Gastrocnemius medialis (tissue), 4 donors: ENCODE measurements around the gene DTD1. TPM values are rescaled to one million over a fixed set of nuclear protein-coding genes. Genes with fewer than 3 reads are reported as not detected.

Source experiments
- ATAC-seq, 2 donors: fragments of 150-250 bp; one replicate each; pipeline ENCODE4 v1.9.1; 2016
- DNase-seq, 2 donors: peaks; one replicate each; pipeline ENCODE4 v3.0.0-alpha.2; 2019
- H3K27ac ChIP-seq, 4 donors: fragments of 200-600 bp; sonication (generic); 1 replicate in 1 of 4; 2 replicates in 3 of 4; pipeline ENCODE4 v1.5.1; 2016 to 2018; ENCODE audit warnings: mild to moderate bottlenecking in 2 of 4, moderate library complexity in 1 of 4
- H3K27me3 ChIP-seq, 3 donors: fragments of 200-600 bp; sonication (generic) in 2 of 3; 1 replicate in 1 of 3; 2 replicates in 2 of 3; pipeline versions ENCODE4 v1.5.1 to v1.6.0; 2016 to 2019; ENCODE audit warnings: mild to moderate bottlenecking in 1 of 3, moderate library complexity in 1 of 3
- H3K36me3 ChIP-seq, 2 donors: fragments of 200-600 bp; sonication (generic) in 1 of 2; one replicate each; pipeline ENCODE4 v1.5.1; 2017 to 2018
- H3K4me1 ChIP-seq, 2 donors: fragments of 200-600 bp; sonication (generic) in 1 of 2; one replicate each; pipeline ENCODE4 v1.5.1; 2016 to 2017; ENCODE audit warnings: mild to moderate bottlenecking in 2 of 2
- H3K4me3 ChIP-seq, 4 donors: fragments of 200-600 bp; sonication (generic) in 3 of 4; 1 replicate in 1 of 4; 2 replicates in 3 of 4; pipeline ENCODE4 v1.5.1; 2016 to 2019; ENCODE audit warnings: mild to moderate bottlenecking in 2 of 4
- H3K9me3 ChIP-seq, 3 donors: fragments of 200-600 bp; sonication (generic) in 2 of 3; 1 replicate in 1 of 3; 2 replicates in 2 of 3; pipeline ENCODE4 v1.5.1; 2016 to 2019
- POLR2A ChIP-seq, 2 donors: fragments of 450-650 bp; IDR thresholded peaks; one replicate each; pipeline ENCODE4 v1.6.1; 2017; ENCODE audit warnings: antibody characterized with exemption in 2 of 2, mild to moderate bottlenecking in 2 of 2, moderate library complexity in 2 of 2
- in situ Hi-C, 4 donors: fragments of 200-750 bp; cut with MboI; loops; one replicate each; pipeline versions ENCODE4 v1.15.0 to v1.8.0; 2017; ENCODE audit warnings: low sequenced_read_pairs in 4 of 4
- intact Hi-C: fragments of 100-400 bp; cut with DNase I; formaldehyde crosslinking; loops from one replicate; pipeline ENCODE4 v1.15.1; 2023; ENCODE audit warnings: low total_unique reads
- total RNA-seq, 4 donors: library from RNA; depleted of rRNA; stranded (reverse); fragments of >200 nt; gene quantifications; one replicate each; pipeline versions ENCODE4 v1.1.0 to v1.2.3, GENCODE V29; 2016
- TF ChIP-seq, protein P1 (sequence below), 5 experiments: fragments of 450-650 bp in 3 of 5; fragments of 200-600 bp in 2 of 5; sonication (generic) in 2 of 5; IDR thresholded peaks in 4 of 5; conservative IDR thresholded peaks in 1 of 5; 1 replicate in 4 of 5; 2 replicates in 1 of 5; pipeline ENCODE4 v1.5.1; 2016 to 2019; ENCODE audit warnings: antibody characterized with exemption in 5 of 5, mild to moderate bottlenecking in 3 of 5, moderate library complexity in 3 of 5

The DTD1 gene
- total RNA-seq, 4 donors from 2014 or later, result 18.0 to 33.0 (median 26.5) TPM

DNA sequence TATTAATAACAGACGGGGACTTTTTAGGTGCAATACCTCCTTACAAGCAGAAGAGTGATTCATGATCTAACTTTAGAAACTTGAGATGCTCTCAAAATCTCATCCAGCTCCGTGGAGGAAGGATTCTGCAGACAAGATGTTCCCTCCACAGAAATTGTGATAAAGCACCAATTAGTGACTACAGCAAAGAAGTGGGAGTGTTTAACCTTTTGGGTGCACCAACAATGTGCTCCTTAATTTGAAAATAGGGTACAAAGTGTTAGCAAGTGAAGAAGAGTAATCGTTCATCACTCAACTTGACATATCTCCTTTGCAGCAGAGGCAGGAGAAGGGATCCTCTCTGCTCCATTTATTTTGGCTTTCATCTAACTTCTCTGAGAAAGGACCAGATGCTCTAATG, 202.9 kb downstream of the DTD1 start:
- H3K36me3 ChIP-seq, result no peaks in the 10 kb centered on the region
- H3K27ac ChIP-seq, result no peak overlapping the region
- no peaks in the 10 kb centered on the region for H3K9me3 ChIP-seq
- in situ Hi-C loops (loop anchor here in 3 of 4 donors (25.0 kb wide), 2 partner anchors 203 to 503 kb away; partner anchors contain the start of genes ZNF133 (in 3 of the 3) and DTD1 (in 1 of the 3)), intact Hi-C loops (loop anchor here (5.0 to 10.0 kb wide), 3 partner anchors 158 to 286 kb away; partner anchors contain the start of genes SEC23B and SMIM26)
- TF ChIP-seq POLR2A (IDR thresholded peaks at IDR 0.05), result no peak
- TF ChIP-seq, protein P1, sequence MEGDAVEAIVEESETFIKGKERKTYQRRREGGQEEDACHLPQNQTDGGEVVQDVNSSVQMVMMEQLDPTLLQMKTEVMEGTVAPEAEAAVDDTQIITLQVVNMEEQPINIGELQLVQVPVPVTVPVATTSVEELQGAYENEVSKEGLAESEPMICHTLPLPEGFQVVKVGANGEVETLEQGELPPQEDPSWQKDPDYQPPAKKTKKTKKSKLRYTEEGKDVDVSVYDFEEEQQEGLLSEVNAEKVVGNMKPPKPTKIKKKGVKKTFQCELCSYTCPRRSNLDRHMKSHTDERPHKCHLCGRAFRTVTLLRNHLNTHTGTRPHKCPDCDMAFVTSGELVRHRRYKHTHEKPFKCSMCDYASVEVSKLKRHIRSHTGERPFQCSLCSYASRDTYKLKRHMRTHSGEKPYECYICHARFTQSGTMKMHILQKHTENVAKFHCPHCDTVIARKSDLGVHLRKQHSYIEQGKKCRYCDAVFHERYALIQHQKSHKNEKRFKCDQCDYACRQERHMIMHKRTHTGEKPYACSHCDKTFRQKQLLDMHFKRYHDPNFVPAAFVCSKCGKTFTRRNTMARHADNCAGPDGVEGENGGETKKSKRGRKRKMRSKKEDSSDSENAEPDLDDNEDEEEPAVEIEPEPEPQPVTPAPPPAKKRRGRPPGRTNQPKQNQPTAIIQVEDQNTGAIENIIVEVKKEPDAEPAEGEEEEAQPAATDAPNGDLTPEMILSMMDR (IDR thresholded peaks at IDR 0.05 in 4 of 5, conservative IDR thresholded peaks at IDR 0.05 in 1 of 5), result no peak
- peaks cover 15 to 18% of the 10 kb centered on the region in 2 donors for H3K4me1 ChIP-seq
- H3K27me3 ChIP-seq, result no peaks in the 10 kb centered on the region
- H3K4me3 ChIP-seq, result no peak overlapping the region
- ATAC-seq (no peak), DNase-seq (no peak)

DNA sequence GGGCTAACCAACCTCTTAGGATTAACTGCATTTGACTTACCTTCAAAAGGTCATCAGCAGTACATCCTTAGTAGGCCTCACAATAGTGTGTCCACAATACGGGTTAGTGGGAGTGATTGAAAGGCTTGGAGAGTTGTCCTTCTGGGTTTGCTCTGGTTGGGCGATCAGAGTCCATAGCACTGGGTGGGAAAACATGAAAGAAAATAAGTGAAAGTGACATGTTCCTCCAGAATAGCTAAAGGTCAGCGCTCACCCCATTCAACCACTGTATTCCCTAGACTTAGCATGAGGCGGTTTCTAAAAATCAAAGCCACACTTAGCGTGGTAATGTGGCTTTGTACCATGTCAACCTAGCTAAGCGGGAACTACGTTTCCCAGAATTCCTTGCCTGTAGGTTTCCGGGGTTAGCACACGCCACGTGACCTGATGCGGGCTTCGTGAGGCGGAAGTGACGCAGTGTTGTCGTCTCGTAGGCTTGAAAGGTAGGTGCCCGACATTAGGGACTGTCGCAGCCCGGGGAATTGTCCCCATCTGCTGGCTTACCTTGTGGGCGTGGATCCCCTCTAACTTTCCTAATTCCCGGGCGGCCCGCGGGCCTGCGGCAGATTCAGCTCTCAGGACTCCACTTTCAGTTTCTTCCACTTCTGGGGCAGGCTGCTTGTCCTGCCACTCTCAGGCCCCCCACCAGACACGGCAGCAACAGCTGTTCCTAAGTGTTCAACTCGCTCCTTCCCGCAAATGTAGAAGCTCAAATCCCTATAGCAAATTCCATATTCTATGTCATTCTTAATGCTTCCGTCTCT, 206.0 kb downstream of the DTD1 start:
- Histone ChIP-seq H3K4me3 (peak overlapping the region; percentile 82 to 87 (median 85)), H3K36me3 (no peaks in the 10 kb centered on the region), H3K27me3 (no peaks in the 10 kb centered on the region), H3K27ac (peak overlapping the region; percentile 91 to 96 (median 92)), H3K4me1 (peaks cover 17 to 18% of the 10 kb centered on the region in 2 donors), H3K9me3 (no peaks in the 10 kb centered on the region)
- DNase-seq (peak; percentile 82 to 88), ATAC-seq (peak; percentile 99 to 100)
- in situ Hi-C loops (loop anchor here in 3 of 4 donors (25.0 kb wide), 2 partner anchors 207 to 507 kb away; partner anchors contain the start of genes ZNF133 (in 3 of the 3) and DTD1 (in 1 of the 3)), intact Hi-C loops (loop anchor here (5.0 to 10.0 kb wide), 3 partner anchors 162 to 289 kb away; partner anchors contain the start of genes SEC23B and SMIM26)
- TF ChIP-seq POLR2A (IDR thresholded peaks at IDR 0.05), result peak; percentile 58 to 66
- TF ChIP-seq, protein P1 (IDR thresholded peaks at IDR 0.05 in 4 of 5, conservative IDR thresholded peaks at IDR 0.05 in 1 of 5), result peak in 1 of 5 experiments; percentile 17

DNA sequence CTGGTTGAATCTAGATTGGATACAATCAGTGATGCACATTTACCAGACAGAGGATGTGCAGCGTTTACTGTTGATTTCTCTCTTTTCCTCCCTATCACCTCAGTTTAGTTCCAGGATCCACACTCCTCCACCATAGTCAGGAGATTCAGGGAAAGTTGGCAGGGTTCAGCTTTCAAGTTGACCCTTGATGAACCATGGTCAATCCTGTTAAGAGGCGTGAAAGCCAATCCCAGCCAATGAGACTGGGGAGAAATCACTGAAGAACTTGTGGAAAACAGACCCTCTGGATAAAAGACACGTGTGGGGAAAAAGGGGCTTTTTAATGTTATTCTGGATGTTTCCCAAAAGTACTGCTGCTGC, 206.6 kb downstream of the DTD1 start:
- H3K4me1 ChIP-seq, result peaks cover 17 to 18% of the 10 kb centered on the region in 2 donors
- H3K27ac ChIP-seq, result peak overlapping the region; percentile 91 to 96 (median 92)
- intact Hi-C loops, result loop anchor here (5.0 to 10.0 kb wide), 3 partner anchors 162 to 290 kb away; partner anchors contain the start of genes SEC23B and SMIM26
- H3K36me3 ChIP-seq, result no peaks in the 10 kb centered on the region
- DNase-seq, result no peak
- H3K4me3 ChIP-seq, result peak overlapping the region; percentile 82 to 87 (median 85)
- H3K27me3 ChIP-seq, result no peaks in the 10 kb centered on the region
- H3K9me3 ChIP-seq, result no peaks in the 10 kb centered on the region
- TF ChIP-seq, protein P1 (IDR thresholded peaks at IDR 0.05 in 4 of 5, conservative IDR thresholded peaks at IDR 0.05 in 1 of 5), result no peak
- TF ChIP-seq POLR2A (IDR thresholded peaks at IDR 0.05), result no peak
- in situ Hi-C loops, result loop anchor here in 3 of 4 donors (25.0 kb wide), 2 partner anchors 207 to 507 kb away; partner anchors contain the start of genes ZNF133 (in 3 of the 3) and DTD1 (in 1 of the 3)
- peak; percentile 18 to 27 for ATAC-seq

DNA sequence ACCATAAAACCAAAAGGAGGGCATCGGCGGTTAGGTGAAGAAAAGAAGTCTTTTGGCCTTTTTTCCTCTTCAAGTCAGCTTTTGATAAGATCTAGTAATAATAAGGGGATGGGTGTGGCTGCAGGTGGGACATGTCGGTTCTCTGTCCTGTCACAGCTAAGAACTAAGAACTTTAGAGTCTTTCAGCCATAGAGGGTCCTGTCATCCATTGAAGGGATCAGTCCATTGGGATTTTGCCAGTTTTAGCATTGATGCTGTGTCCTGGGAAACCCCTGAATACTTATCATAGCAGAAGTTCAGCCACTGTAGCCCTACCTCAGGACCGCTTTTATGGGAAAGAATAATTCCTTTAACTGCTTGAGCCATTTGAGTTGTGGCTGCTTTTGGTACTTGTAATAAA, 207.5 kb downstream of the DTD1 start:
- peaks cover 17 to 18% of the 10 kb centered on the region in 2 donors for H3K4me1 ChIP-seq
- intact Hi-C loops, result loop anchor here (10.0 kb wide), 1 partner anchor 291 kb away; the partner anchor contains the start of gene SEC23B

More for the DNA sequence above, 207.5 kb downstream of the DTD1 start:
- H3K27me3 ChIP-seq, result no peaks in the 10 kb centered on the region
- H3K27ac ChIP-seq, result no peak overlapping the region
- H3K9me3 ChIP-seq, result no peaks in the 10 kb centered on the region
- TF ChIP-seq, protein P1 (IDR thresholded peaks at IDR 0.05 in 4 of 5, conservative IDR thresholded peaks at IDR 0.05 in 1 of 5), result no peak
- TF ChIP-seq POLR2A (IDR thresholded peaks at IDR 0.05), result no peak
- in situ Hi-C loops, result loop anchor here in 3 of 4 donors (25.0 kb wide), 2 partner anchors 208 to 508 kb away; partner anchors contain the start of genes ZNF133 (in 3 of the 3) and DTD1 (in 1 of the 3)
- peak overlapping the region in 1 of 4 donors; percentile 86 for H3K4me3 ChIP-seq
- DNase-seq, result no peak
- no peaks in the 10 kb centered on the region for H3K36me3 ChIP-seq
- ATAC-seq, result no peak
